ENCODE data around the gene NUMA1. TPM values are rescaled to one million over a fixed set of nuclear protein-coding genes. Genes with fewer than 3 reads are reported as not detected.

The NUMA1 gene
- total RNA-seq, 1 experiment from 2014 or later, result 267 TPM

DNA sequence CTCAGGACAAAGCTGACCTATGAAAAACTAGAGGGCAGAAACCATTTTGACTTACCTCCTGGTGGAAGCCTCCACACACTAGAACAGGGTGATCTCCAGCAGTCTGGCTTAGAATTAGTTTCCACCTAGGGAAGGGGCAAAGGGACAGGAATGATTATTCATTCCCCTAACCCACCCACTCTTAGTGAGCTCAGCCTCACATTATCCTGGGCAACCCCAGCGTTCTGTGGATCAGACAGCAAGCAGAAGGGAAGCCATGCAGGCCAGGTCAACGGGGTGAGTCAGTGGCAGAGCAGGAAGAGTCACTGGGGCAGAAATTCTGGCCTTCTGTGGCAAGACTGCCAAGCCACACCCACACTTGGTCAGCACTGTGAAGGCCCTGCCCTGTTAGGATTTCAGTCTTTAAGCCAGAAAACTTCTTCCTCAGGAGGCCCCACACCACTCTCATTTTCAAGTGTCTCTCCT, 10.5 kb downstream of the NUMA1 start:
- intact Hi-C loops (cut with micrococcal nuclease; ENCODE audit: unreplicated experiment), result loop anchor here (1.0 kb wide), 1 partner anchor 29 kb away; no protein-coding TSS in a partner anchor
- Histone ChIP-seq H3K9me3 (ENCODE audit: insufficient read depth, low read depth) (no peaks in the 10 kb centered on the region), H3K4me1 (replicated peaks; ENCODE audit: insufficient read depth) (peaks cover 57% of the 10 kb centered on the region), H3K27me3 (ENCODE audit: insufficient read depth, low read depth) (no peaks in the 10 kb centered on the region), H3K27ac (peak overlapping the region; percentile 83), H3F3A (ENCODE audit: insufficient read depth, low read depth) (peaks cover 41% of the 10 kb centered on the region), H4K20me1 (ENCODE audit: insufficient read depth) (peaks cover 4% of the 10 kb centered on the region; the same call in 1 of the 2 replicates), H2AFZ (no peak overlapping the region), H3K36me3 (ENCODE audit: low read depth) (peaks cover 27% of the 10 kb centered on the region), H3K4me3 (peak overlapping the region; percentile 35; the same call in 1 of the 2 replicates), H3K4me2 (peak overlapping the region; percentile 78), H3K79me2 (ENCODE audit: low read depth) (peaks cover 87% of the 10 kb centered on the region), H3K9me2 (ENCODE audit: insufficient read depth) (no peaks in the 10 kb centered on the region)
- peak; percentile 84 to 87 for DNase-seq
- CTCF ChIA-PET, result interaction anchor here (0.5 to 1.0 kb wide), 2 partner anchors 10 to 21 kb away, joined by 4 to 13 read pairs; no protein-coding TSS in a partner anchor
- TF ChIP-seq EZH2 (IDR thresholded peaks at IDR 0.05; ENCODE audit: low read depth), result no peak
- TF ChIP-seq, protein P1, sequence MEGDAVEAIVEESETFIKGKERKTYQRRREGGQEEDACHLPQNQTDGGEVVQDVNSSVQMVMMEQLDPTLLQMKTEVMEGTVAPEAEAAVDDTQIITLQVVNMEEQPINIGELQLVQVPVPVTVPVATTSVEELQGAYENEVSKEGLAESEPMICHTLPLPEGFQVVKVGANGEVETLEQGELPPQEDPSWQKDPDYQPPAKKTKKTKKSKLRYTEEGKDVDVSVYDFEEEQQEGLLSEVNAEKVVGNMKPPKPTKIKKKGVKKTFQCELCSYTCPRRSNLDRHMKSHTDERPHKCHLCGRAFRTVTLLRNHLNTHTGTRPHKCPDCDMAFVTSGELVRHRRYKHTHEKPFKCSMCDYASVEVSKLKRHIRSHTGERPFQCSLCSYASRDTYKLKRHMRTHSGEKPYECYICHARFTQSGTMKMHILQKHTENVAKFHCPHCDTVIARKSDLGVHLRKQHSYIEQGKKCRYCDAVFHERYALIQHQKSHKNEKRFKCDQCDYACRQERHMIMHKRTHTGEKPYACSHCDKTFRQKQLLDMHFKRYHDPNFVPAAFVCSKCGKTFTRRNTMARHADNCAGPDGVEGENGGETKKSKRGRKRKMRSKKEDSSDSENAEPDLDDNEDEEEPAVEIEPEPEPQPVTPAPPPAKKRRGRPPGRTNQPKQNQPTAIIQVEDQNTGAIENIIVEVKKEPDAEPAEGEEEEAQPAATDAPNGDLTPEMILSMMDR (conservative IDR thresholded peaks at IDR 0.05), result no peak
- POLR2A ChIA-PET (ENCODE audit: unreplicated experiment), result interaction anchor here (0.6 to 0.7 kb wide), 2 partner anchors 12 to 21 kb away, joined by 3 read pairs; no protein-coding TSS in a partner anchor
- BruUV-seq (replicated peaks), result no TSS peak

DNA sequence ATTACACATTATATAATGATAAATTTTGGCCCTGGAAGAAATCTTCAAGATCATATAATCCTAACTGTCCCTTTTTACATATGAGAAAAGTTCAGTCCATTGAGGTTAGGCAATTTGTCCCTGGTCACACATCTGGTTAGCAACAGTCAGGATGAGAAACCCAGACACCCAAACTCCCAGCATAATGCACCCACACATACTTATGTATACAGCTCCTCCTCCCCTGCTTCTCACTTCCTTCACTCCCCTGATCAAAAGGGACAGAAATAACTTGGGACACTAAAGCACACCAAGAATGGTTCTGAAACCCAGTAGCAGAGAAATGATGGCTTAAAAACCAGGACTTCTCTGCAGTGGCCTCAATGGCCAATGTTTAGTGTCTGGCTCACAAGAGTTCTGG, 11.1 kb downstream of the NUMA1 start:
- ChIA-PET POLR2A (ENCODE audit: unreplicated experiment) (no interaction called here), CTCF (no interaction called here)
- H3K9me3 ChIP-seq (ENCODE audit: insufficient read depth, low read depth), result no peaks in the 10 kb centered on the region
- peak overlapping the region; percentile 78 for H3K4me2 ChIP-seq
- peaks cover 4% of the 10 kb centered on the region; the same call in 1 of the 2 replicates for H4K20me1 ChIP-seq (ENCODE audit: insufficient read depth)
- no peak for DNase-seq
- TF ChIP-seq, protein P1 (conservative IDR thresholded peaks at IDR 0.05), result no peak
- H3F3A ChIP-seq (ENCODE audit: insufficient read depth, low read depth), result peaks cover 40% of the 10 kb centered on the region
- H3K27ac ChIP-seq, result peak overlapping the region; percentile 83
- H3K4me1 ChIP-seq (replicated peaks; ENCODE audit: insufficient read depth), result peaks cover 53% of the 10 kb centered on the region
- no peaks in the 10 kb centered on the region for H3K27me3 ChIP-seq (ENCODE audit: insufficient read depth, low read depth)
- H3K4me3 ChIP-seq, result peak overlapping the region; percentile 35; the same call in 1 of the 2 replicates
- peaks cover 29% of the 10 kb centered on the region for H3K36me3 ChIP-seq (ENCODE audit: low read depth)
- H2AFZ ChIP-seq, result no peak overlapping the region
- peaks cover 87% of the 10 kb centered on the region for H3K79me2 ChIP-seq (ENCODE audit: low read depth)
- intact Hi-C loops (cut with micrococcal nuclease; ENCODE audit: unreplicated experiment), result no loop called here
- H3K9me2 ChIP-seq (ENCODE audit: insufficient read depth), result no peaks in the 10 kb centered on the region
- TSS peak; percentile 4 for BruUV-seq (replicated peaks)

DNA sequence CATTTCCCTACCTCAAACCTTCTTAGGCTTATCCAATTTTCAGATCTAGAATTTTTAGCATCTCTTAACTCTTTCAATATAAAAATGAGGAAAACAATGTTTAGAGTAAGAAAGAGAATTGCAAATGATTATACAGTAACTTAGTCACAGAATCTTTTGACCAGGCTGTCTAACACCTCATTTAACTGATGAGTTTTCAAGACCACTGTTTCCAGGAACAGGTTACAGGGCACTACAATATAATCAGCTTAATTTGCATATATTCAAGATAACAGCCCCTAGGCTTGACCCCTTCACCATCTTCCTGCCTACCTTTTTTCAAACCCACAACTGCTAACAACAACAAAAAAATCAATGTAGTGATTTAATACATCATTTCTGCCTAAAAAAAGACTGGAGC, 12.7 kb downstream of the NUMA1 start:
- BruUV-seq (replicated peaks), result no TSS peak
- no peak for DNase-seq
- Histone ChIP-seq H3K4me3 (no peak overlapping the region), H4K20me1 (ENCODE audit: insufficient read depth) (peaks cover 4% of the 10 kb centered on the region; the same call in 1 of the 2 replicates), H3F3A (ENCODE audit: insufficient read depth, low read depth) (peaks cover 25% of the 10 kb centered on the region), H3K27ac (no peak overlapping the region), H3K36me3 (ENCODE audit: low read depth) (peaks cover 32% of the 10 kb centered on the region), H3K4me1 (replicated peaks; ENCODE audit: insufficient read depth) (peaks cover 38% of the 10 kb centered on the region), H2AFZ (no peak overlapping the region), H3K27me3 (ENCODE audit: insufficient read depth, low read depth) (no peaks in the 10 kb centered on the region), H3K79me2 (ENCODE audit: low read depth) (peaks cover 80% of the 10 kb centered on the region), H3K9me3 (ENCODE audit: insufficient read depth, low read depth) (no peaks in the 10 kb centered on the region), H3K4me2 (no peak overlapping the region), H3K9me2 (ENCODE audit: insufficient read depth) (no peaks in the 10 kb centered on the region)
- CTCF ChIA-PET, result interaction anchor here (0.7 kb wide), 1 partner anchor 10 kb away, joined by 3 read pairs; no protein-coding TSS in a partner anchor
- POLR2A ChIA-PET (ENCODE audit: unreplicated experiment), result no interaction called here
- intact Hi-C loops (cut with micrococcal nuclease; ENCODE audit: unreplicated experiment), result no loop called here
- TF ChIP-seq EZH2 (IDR thresholded peaks at IDR 0.05; ENCODE audit: low read depth), result no peak
- TF ChIP-seq, protein P1 (conservative IDR thresholded peaks at IDR 0.05), result no peak

Data from PC-9 (cell line).